Measurements from ENCODE around the gene RPS19.

The RPS19 gene

GRCh38 chr19:41901707-41902360 lies 41.8 kb downstream of the RPS19 start:
- no peak overlapping the region for H3K4me3 ChIP-seq (ENCODE audit: low read depth, low read length)
- TF ChIP-seq CTCF (IDR thresholded peaks at IDR 0.05; ENCODE audit: low read depth, low read length), result no peak

- no peak for TF ChIP-seq CTCF (IDR thresholded peaks at IDR 0.05; ENCODE audit: low read depth, low read length)
- H3K4me3 ChIP-seq (ENCODE audit: low read depth, low read length), result no peak overlapping the region
These were observed 42.5 kb downstream of the RPS19 start for GRCh38 chr19:41902594-41902993.

- no peak overlapping the region for H3K4me3 ChIP-seq (ENCODE audit: low read depth, low read length)
- TF ChIP-seq CTCF (IDR thresholded peaks at IDR 0.05; ENCODE audit: low read depth, low read length), result no peak
These were observed 43.3 kb downstream of the RPS19 start for GRCh38 chr19:41903193-41903953.

- H3K4me3 ChIP-seq (ENCODE audit: low read depth, low read length), result no peak overlapping the region
- no peak for TF ChIP-seq CTCF (IDR thresholded peaks at IDR 0.05; ENCODE audit: low read depth, low read length)
These were observed 44.2 kb downstream of the RPS19 start for GRCh38 chr19:41904118-41904870.

- TF ChIP-seq CTCF (IDR thresholded peaks at IDR 0.05; ENCODE audit: low read depth, low read length), result no peak
- no peak overlapping the region for H3K4me3 ChIP-seq (ENCODE audit: low read depth, low read length)
These were observed 45.4 kb downstream of the RPS19 start for GRCh38 chr19:41905273-41906002.

GRCh38 chr19:41906271-41906670 lies 46.2 kb downstream of the RPS19 start:
- no peak overlapping the region for H3K4me3 ChIP-seq (ENCODE audit: low read depth, low read length)
- TF ChIP-seq CTCF (IDR thresholded peaks at IDR 0.05; ENCODE audit: low read depth, low read length), result no peak
